ENCODE results near the gene PMFBP1.

PMFBP1 gene

DNA sequence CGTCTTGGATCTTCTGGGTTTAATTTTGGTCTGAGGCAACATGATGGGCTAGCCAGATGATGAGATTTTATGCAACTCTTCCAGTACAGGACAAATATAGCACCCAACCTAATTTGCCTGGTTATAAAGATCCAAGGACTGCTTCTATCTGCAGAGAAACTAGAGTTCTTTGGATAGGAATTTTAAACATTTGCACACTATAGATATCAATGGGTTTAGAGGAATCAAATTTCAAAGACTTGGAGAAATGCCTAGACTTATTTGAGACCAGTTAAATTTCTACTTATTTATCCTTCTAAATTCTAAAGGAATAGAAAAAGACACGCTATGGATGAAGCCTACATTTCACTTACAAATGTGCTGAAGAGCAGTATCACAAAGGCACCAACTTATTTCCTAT lies 12.6 kb downstream of the PMFBP1 start:
- TF ChIP-seq, protein P1, sequence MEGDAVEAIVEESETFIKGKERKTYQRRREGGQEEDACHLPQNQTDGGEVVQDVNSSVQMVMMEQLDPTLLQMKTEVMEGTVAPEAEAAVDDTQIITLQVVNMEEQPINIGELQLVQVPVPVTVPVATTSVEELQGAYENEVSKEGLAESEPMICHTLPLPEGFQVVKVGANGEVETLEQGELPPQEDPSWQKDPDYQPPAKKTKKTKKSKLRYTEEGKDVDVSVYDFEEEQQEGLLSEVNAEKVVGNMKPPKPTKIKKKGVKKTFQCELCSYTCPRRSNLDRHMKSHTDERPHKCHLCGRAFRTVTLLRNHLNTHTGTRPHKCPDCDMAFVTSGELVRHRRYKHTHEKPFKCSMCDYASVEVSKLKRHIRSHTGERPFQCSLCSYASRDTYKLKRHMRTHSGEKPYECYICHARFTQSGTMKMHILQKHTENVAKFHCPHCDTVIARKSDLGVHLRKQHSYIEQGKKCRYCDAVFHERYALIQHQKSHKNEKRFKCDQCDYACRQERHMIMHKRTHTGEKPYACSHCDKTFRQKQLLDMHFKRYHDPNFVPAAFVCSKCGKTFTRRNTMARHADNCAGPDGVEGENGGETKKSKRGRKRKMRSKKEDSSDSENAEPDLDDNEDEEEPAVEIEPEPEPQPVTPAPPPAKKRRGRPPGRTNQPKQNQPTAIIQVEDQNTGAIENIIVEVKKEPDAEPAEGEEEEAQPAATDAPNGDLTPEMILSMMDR (IDR thresholded peaks at IDR 0.05), result no peak
- Histone ChIP-seq H3K27ac (no peak overlapping the region), H3K4me3 (no peak overlapping the region)
- DNase-seq (ENCODE audit: low spot score), result no peak

DNA sequence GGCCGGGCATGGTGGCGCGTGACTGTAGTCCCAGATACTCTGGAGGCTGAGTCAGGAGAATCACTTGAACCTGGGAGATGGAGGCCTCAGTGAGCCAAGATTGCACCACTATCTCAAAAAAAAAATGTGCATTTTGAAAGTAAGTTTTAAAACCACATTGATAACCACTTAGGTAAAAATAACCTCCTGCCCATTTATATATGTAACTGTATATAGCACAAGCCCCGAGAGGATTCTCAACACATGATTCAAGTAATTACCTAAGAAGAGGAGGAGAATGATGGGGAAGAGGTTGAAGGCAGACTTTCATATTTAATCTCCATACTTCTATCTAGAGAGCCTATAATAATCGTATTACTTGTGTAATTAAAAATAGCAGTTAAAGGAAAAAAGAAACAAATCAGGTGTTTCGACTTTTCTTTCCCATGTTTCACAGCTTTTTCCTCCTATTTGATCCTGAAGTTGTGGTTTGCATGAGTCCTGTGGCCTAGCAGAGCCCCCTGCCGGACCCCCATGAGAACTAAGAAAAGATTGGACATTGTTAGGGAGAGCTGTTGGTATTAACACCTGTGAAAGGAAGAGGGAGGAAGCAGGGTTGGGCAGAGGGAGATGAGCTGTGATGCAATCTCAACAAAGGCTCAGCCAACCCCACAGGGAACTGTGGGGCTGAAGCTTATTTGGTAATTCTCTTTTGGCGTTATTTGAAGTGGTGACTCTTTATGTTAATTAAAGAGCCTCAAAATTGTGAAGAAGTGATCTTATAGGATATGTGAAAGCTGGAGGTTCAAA lies 22.1 kb downstream of the PMFBP1 start:
- H3K27ac ChIP-seq, result no peak overlapping the region
- TF ChIP-seq, protein P1 (IDR thresholded peaks at IDR 0.05), result no peak

DNA sequence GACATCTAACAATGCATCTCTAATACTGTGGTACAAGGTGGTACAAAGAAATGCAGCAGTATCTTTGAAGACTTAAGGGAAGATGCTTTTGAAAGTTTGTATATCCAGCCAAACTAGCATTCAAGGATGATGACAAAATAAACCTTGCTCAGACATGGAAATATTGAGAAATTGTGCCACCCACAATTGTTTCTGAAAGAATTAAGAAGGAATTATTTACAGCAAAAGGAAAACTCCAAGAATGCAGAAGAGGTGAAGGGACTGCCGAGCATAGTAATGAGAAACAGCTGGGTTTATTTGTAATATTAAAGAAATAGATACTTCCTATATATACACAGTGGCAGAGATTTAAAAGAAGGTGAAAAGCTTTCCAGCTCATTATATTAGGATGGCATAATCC lies 29.5 kb downstream of the PMFBP1 start:
- TF ChIP-seq, protein P1 (IDR thresholded peaks at IDR 0.05), result no peak
- no peak overlapping the region for H3K27ac ChIP-seq
- DNase-seq (ENCODE audit: low spot score), result no peak
- no peak overlapping the region for H3K4me3 ChIP-seq

More for the DNA sequence above, 22.1 kb downstream of the PMFBP1 start:
- H3K4me3 ChIP-seq, result no peak overlapping the region
- no peak for DNase-seq (ENCODE audit: low spot score)

DNA sequence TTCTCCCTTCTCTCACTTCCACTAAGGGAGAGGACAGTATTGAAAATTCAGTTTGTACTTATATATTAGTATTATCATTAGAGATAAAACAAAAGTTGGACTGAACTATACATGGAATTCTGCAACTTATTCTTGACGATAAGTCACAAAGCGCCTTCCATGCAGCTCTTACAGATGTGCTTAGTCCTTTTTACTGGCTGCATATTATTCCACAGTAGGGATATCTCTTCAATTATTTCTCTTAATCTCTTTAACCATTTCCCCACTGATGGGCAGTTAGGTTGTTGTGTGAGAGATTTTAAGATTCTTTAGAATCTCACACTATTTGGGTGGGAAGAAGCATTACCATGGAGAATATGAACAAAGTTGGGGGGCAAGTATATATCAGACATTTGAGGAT lies 32.0 kb downstream of the PMFBP1 start:
- Histone ChIP-seq H3K27ac (no peak overlapping the region), H3K4me3 (no peak overlapping the region)
- TF ChIP-seq, protein P1 (IDR thresholded peaks at IDR 0.05), result no peak
- DNase-seq (ENCODE audit: low spot score), result no peak

DNA sequence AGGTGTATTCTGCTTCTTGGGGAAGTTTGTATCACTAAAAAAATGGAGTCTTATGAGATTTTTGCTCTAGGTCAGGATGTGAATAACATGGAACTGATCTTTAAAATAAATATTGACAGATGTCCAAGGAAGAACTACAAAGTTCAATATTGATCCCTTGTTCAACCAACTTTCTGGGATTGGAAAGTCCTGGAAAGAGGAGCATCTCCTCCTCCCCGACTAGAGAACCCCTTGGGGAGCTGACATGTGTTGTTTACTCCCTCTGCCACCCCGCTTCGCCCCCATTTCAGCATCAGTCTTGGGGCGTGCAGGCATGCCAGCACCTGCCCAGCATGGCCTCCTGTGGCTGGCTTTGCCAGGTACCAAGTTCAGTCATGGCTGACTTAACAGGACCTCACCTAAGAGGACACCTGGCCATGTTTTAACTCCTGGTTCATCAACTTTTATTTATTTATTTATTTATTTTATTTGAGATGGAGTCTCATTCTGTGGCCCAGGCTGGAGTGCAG lies 33.8 kb downstream of the PMFBP1 start:
- TF ChIP-seq, protein P1 (IDR thresholded peaks at IDR 0.05), result no peak
- no peak for DNase-seq (ENCODE audit: low spot score)
- H3K4me3 ChIP-seq, result no peak overlapping the region
- no peak overlapping the region for H3K27ac ChIP-seq

DNA sequence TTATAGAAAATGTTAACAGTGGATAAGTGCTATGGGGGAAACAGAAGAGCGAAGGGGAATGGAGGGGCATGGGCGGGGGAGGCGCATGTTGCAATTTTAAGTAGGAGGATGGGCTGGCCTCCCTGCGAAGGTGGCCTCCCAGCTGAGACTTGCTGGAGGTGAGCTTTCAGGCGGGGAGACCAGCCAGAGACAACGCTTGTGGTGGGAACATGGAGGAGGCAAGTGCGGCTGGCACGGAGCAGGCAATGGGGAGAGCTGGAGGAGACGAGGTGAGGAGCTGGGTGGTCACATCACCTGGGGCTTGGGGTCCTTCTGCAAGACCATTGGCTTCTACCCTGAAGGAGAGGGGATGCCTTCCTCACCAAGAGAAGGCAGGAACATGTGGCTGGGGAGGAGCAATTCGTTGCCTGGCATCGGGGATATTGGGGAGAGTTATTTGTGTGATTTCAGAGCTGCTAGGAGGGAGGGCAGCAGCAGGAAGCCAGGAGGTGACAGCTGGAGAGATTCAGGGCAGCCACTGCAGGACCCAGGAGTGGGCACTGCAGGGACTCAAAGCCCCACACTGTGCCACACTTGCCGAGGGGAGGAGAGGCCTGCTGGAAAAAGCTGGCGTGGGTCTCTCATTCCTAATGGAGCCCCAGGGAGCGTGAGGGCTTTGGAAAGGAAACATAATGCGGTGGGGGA lies 34.4 kb downstream of the PMFBP1 start:
- DNase-seq (ENCODE audit: low spot score), result no peak
- TF ChIP-seq, protein P1 (IDR thresholded peaks at IDR 0.05), result no peak
- Histone ChIP-seq H3K27ac (no peak overlapping the region), H3K4me3 (no peak overlapping the region)

Data from coronary artery (tissue), 2 donors.